ENCODE results near the gene CMTR1.
"Not testable (repeated sequence)": the region's sequence is repeated elsewhere in the genome, so short reads cannot be mapped to it uniquely, and the experiment has no call there.

Gene CMTR1

GRCh38 chr6:37491830-37492208 lies 58.8 kb downstream of the CMTR1 start:
- no peak for DNase-seq (ENCODE audit: low read depth)

- DNase-seq (ENCODE audit: low read depth) = no peak
These were observed 59.4 kb downstream of the CMTR1 start for GRCh38 chr6:37492236-37492972.

GRCh38 chr6:37492991-37493660 lies 60.1 kb downstream of the CMTR1 start:
- DNase-seq (ENCODE audit: low read depth) = no peak

- no peak for DNase-seq (ENCODE audit: low read depth)
These were observed 60.6 kb downstream of the CMTR1 start for GRCh38 chr6:37493661-37493995.

GRCh38 chr6:37495244-37495934 lies 62.4 kb downstream of the CMTR1 start:
- DNase-seq (ENCODE audit: low read depth) = no peak

- DNase-seq (ENCODE audit: low read depth) = no peak
These were observed 64.2 kb downstream of the CMTR1 start for GRCh38 chr6:37496951-37497885.

GRCh38 chr6:37499433-37500293 lies 66.6 kb downstream of the CMTR1 start, which contains the start of gene CCDC167:
Gene CCDC167, minus strand, starts transcription at chr6:37499893. Its CDS starts 30 bp downstream, at chr6:37499863.
- peak; percentile 94 for DNase-seq (ENCODE audit: low read depth)

- no peak for DNase-seq (ENCODE audit: low read depth)
These were observed 67.2 kb downstream of the CMTR1 start for GRCh38 chr6:37500294-37500608.

- not testable (repeated sequence) for DNase-seq (ENCODE audit: low read depth)
These were observed 67.9 kb downstream of the CMTR1 start for GRCh38 chr6:37500904-37501303.

GRCh38 chr6:37501632-37502491 lies 68.8 kb downstream of the CMTR1 start:
- DNase-seq (ENCODE audit: low read depth) = no peak

- no peak for DNase-seq (ENCODE audit: low read depth)
These were observed 69.8 kb downstream of the CMTR1 start for GRCh38 chr6:37502703-37503291.

- no peak for DNase-seq (ENCODE audit: low read depth)
These were observed 70.4 kb downstream of the CMTR1 start for GRCh38 chr6:37503309-37503965.

- DNase-seq (ENCODE audit: low read depth) = no peak
These were observed 71.0 kb downstream of the CMTR1 start for GRCh38 chr6:37504024-37504423.

GRCh38 chr6:37506479-37506878 lies 73.5 kb downstream of the CMTR1 start:
- DNase-seq (ENCODE audit: low read depth) = no peak

- no peak for DNase-seq (ENCODE audit: low read depth)
These were observed 74.1 kb downstream of the CMTR1 start for GRCh38 chr6:37507077-37507476.

GRCh38 chr6:37507690-37508421 lies 74.8 kb downstream of the CMTR1 start:
- no peak for DNase-seq (ENCODE audit: low read depth)

GRCh38 chr6:37511201-37511600 lies 78.2 kb downstream of the CMTR1 start:
- DNase-seq (ENCODE audit: low read depth) = no peak

- DNase-seq (ENCODE audit: low read depth) = no peak
These were observed 78.9 kb downstream of the CMTR1 start for GRCh38 chr6:37511910-37512399.
